ENCODE results near the gene WHRN.

GRCh38 chr9:114454652-114455051 lies 50.6 kb downstream of the WHRN start:
- no peak for TF ChIP-seq EZH2 (IDR thresholded peaks at IDR 0.05; ENCODE audit: low read depth, unreplicated experiment)
- no peak for TF ChIP-seq ZNF114 (CRISPR knock-in tag; IDR thresholded peaks at IDR 0.05)

All from GM23338 (cell line).